Ishikawa (cell line): Measurements from ENCODE around the gene SLC25A11.

Experiments
- CEBPB ChIP-seq: IDR thresholded peaks from 2 replicates; pipeline ENCODE4 v1.6.1; 2012
- CREB1 ChIP-seq: IDR thresholded peaks from 2 replicates; pipeline ENCODE4 v1.6.1; 2012; ENCODE audit warnings: low read depth
- EGR1 ChIP-seq: IDR thresholded peaks from 2 replicates; pipeline ENCODE4 v1.6.1; 2012
- EP300 ChIP-seq: IDR thresholded peaks from 2 replicates; pipeline ENCODE4 v1.6.1; 2012; ENCODE audit warnings: borderline replicate concordance
- FOXM1 ChIP-seq: IDR thresholded peaks from 2 replicates; pipeline ENCODE4 v1.6.1; 2012; ENCODE audit warnings: low read depth, borderline replicate concordance
- MAX ChIP-seq: IDR thresholded peaks from 2 replicates; pipeline ENCODE4 v1.6.1; 2012
- NFIC ChIP-seq: IDR thresholded peaks from 2 replicates; pipeline ENCODE4 v1.6.1; 2012
- RAD21 ChIP-seq: IDR thresholded peaks from 2 replicates; pipeline ENCODE4 v1.6.1; 2012; ENCODE audit warnings: low read depth
- REST ChIP-seq: IDR thresholded peaks from 2 replicates; pipeline ENCODE4 v1.6.1; 2012; ENCODE audit warnings: low read depth, mild to moderate bottlenecking
- TAF1 ChIP-seq: IDR thresholded peaks from 2 replicates; pipeline ENCODE4 v1.6.1; 2012; ENCODE audit warnings: low read depth, mild to moderate bottlenecking
- TCF12 ChIP-seq: IDR thresholded peaks from 2 replicates; pipeline ENCODE4 v1.6.1; 2012; ENCODE audit warnings: low read depth
- TEAD4 ChIP-seq: IDR thresholded peaks from 2 replicates; pipeline ENCODE4 v1.6.1; 2012
- USF1 ChIP-seq: IDR thresholded peaks from 2 replicates; pipeline ENCODE4 v1.6.1; 2012
- YY1 ChIP-seq: IDR thresholded peaks from 2 replicates; pipeline ENCODE4 v1.6.1; 2012; ENCODE audit warnings: low read depth
- ZBTB7A ChIP-seq: IDR thresholded peaks from 2 replicates; pipeline ENCODE4 v1.6.1; 2012; ENCODE audit warnings: low read depth

Gene SLC25A11

DNA sequence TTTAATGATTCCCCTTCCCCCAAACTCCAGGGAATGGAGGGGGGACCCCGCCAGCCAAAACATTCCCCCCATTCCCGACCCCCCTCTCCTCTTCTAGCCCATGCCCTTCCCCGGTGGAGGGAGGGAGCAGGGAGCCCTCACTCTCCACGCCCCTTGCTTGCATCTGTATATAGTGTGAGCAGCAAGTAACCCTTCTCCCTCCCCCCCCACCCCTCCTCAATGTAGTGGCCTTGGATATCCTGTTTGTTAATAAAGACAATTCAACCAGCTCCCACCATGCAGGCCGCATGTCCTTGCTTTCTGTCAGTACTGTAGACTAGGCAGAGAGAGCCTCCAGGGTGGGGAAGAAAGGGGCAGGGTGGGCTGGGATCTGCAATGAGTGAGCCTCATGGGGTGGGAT lies 42.1 kb downstream of the SLC25A11 start:
- TF ChIP-seq USF1 (no peak), NFIC (no peak), EP300 (no peak), CREB1 (no peak), ZBTB7A (no peak), REST (no peak), CEBPB (no peak), TCF12 (no peak), TAF1 (no peak), YY1 (no peak), RAD21 (no peak), FOXM1 (no peak), EGR1 (no peak), TEAD4 (no peak), MAX (no peak)

DNA sequence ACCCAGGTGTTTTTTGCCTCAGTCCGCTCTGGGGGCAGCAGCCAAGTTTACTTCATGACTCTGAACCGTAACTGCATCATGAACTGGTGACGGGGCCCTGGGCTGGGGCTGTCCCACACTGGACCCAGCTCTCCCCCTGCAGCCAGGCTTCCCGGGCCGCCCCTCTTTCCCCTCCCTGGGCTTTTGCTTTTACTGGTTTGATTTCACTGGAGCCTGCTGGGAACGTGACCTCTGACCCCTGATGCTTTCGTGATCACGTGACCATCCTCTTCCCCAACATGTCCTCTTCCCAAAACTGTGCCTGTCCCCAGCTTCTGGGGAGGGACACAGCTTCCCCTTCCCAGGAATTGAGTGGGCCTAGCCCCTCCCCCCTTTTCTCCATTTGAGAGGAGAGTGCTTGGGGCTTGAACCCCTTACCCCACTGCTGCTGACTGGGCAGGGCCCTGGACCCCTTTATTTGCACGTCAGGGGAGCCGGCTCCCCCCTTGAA lies 42.6 kb downstream of the SLC25A11 start:
- TF ChIP-seq RAD21: no peak
- TF ChIP-seq USF1: peak; percentile 61

DNA sequence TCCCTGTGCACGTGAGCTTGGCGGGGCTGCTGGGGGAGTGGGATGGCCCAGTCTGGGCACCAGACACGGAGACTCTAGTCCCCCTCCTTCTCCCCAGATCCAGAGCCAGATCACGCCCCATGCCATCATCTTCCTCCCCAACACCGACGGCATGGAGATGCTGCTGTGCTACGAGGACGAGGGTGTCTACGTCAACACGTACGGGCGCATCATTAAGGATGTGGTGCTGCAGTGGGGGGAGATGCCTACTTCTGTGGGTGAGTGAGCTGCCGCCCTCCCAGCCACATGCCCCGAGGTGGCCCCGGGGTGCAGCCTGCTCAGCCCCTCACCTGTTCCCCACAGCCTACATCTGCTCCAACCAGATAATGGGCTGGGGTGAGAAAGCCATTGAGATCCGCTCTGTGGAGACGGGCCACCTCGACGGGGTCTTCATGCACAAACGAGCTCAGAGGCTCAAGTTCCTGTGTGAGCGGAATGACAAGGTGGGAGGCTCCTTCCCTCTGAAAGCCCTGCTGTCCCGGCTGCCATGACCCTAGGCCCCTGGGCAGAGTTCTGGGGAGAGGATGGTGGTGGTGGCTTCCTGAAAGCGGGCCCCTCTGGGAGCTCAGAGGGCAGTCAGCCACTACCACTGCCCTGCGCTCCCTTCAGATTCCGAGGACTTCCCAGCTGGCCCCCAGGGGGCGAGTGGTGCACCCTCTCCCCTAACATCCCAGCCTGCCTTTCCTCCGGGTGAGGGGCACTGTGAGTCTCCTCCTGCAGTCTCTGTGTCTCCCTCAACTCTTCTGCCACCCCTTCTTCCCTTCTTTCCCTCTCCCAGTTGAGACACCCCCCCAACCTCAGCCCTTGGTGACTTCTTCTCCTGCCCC lies 43.3 kb downstream of the SLC25A11 start:
- TF ChIP-seq RAD21: no peak
- TF ChIP-seq EP300: no peak
- TF ChIP-seq TCF12: no peak
- TF ChIP-seq EGR1: no peak
- TF ChIP-seq FOXM1: no peak
- TF ChIP-seq YY1: no peak
- no peak for TF ChIP-seq NFIC
- TF ChIP-seq CEBPB: no peak
- TF ChIP-seq CREB1: no peak
- no peak for TF ChIP-seq ZBTB7A
- TF ChIP-seq USF1: no peak

DNA sequence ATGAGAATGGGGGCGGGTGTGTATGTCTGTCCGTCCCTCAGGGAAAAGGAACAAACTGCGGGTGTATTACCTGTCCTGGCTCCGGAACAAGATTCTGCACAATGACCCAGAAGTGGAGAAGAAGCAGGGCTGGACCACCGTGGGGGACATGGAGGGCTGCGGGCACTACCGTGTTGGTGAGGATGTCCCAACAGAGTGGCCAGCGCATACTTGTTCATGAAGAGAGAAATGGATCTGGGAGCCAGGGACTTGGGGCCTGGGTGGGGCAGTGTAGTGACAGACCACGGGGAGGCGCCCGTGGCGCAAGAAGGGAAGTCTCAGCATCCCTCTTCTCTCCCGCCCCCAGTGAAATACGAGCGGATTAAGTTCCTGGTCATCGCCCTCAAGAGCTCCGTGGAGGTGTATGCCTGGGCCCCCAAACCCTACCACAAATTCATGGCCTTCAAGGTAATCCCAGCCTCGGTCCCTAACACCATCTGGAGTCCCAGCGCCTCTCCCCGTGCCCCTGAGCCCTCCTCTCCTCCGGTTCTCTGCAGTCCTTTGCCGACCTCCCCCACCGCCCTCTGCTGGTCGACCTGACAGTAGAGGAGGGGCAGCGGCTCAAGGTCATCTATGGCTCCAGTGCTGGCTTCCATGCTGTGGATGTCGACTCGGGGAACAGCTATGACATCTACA lies 44.1 kb downstream of the SLC25A11 start:
- TF ChIP-seq TEAD4 (no peak), CREB1 (no peak), TAF1 (no peak), NFIC (no peak), RAD21 (no peak), USF1 (no peak), TCF12 (no peak), EGR1 (no peak), REST (no peak), EP300 (no peak), FOXM1 (no peak)

DNA sequence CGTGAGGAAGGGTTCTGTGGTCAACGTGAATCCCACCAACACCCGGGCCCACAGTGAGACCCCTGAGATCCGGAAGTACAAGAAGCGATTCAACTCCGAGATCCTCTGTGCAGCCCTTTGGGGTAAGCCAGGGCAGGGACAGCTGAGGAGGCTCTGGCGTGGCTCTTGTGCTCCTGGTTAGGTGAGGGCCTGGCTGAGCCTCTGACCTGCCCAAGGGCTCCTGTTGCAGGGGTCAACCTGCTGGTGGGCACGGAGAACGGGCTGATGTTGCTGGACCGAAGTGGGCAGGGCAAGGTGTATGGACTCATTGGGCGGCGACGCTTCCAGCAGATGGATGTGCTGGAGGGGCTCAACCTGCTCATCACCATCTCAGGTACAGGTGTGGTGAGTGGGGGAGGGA lies 44.7 kb downstream of the SLC25A11 start:
- TF ChIP-seq NFIC (no peak), TAF1 (no peak), RAD21 (no peak), CEBPB (no peak), EGR1 (no peak), ZBTB7A (no peak), MAX (no peak), FOXM1 (no peak), CREB1 (no peak), TEAD4 (no peak), YY1 (no peak)
